Epithelial cell of proximal tubule (primary cell): ENCODE data around the gene KIF5A. TPM values are rescaled to one million over a fixed set of nuclear protein-coding genes. Genes with fewer than 3 reads are reported as not detected.
"Not testable (repeated sequence)": the region's sequence is repeated elsewhere in the genome, so short reads cannot be mapped to it uniquely, and the experiment has no call there.

ENCODE experiments used
- DNase-seq: peaks from one replicate; pipeline ENCODE4 v3.0.0-alpha.2; 2011; ENCODE audit warnings: low read depth
- H3K4me3 ChIP-seq: 2 replicates; pipeline ENCODE4 v1.5.1; 2011; ENCODE audit warnings: low read depth, mild to moderate bottlenecking, low read length
- CTCF ChIP-seq: conservative IDR thresholded peaks from 2 replicates; pipeline ENCODE4 v1.5.1; 2012; ENCODE audit warnings: low read depth, mild to moderate bottlenecking, low read length
- total RNA-seq: library from RNA; depleted of rRNA; stranded (reverse); fragments of >200 nt; gene quantifications from 2 replicates; pipeline ENCODE4 v1.2.3, GENCODE V29; 2015

The KIF5A gene
- total RNA-seq = 0.46 and 0.51 TPM in 2 replicates

- TF ChIP-seq CTCF = no peak
- H3K4me3 ChIP-seq = peak within 1 kb of the TSS; percentile 56
- no peak for DNase-seq
Observed at GRCh38 chr12:57549909-57550640, at the start of gene KIF5A. Gene KIF5A (plus strand): TSS chr12:57550044. CDS start chr12:57550272, 228 bp downstream.

GRCh38 chr12:57500213-57500612 is 49.6 kb upstream of the KIF5A start:
- TF ChIP-seq CTCF = no peak
- DNase-seq = no peak
- no peak overlapping the region for H3K4me3 ChIP-seq

GRCh38 chr12:57502311-57502969 is 47.4 kb upstream of the KIF5A start:
- H3K4me3 ChIP-seq = not testable (repeated sequence)

GRCh38 chr12:57506541-57506940 is 43.3 kb upstream of the KIF5A start:
- DNase-seq, H3K4me3 ChIP-seq: not testable (repeated sequence)

More at GRCh38 chr12:57502311-57502969, 47.4 kb upstream of the KIF5A start:
- DNase-seq = not testable (repeated sequence)

GRCh38 chr12:57507796-57508195 is 42.0 kb upstream of the KIF5A start:
- not testable (repeated sequence) for DNase-seq, H3K4me3 ChIP-seq

GRCh38 chr12:57511161-57511560 is 38.7 kb upstream of the KIF5A start:
- no peak overlapping the region for H3K4me3 ChIP-seq
- no peak for DNase-seq
- no peak for TF ChIP-seq CTCF

- DNase-seq = no peak
- no peak for TF ChIP-seq CTCF
- no peak overlapping the region for H3K4me3 ChIP-seq
Observed at GRCh38 chr12:57511588-57512325, 38.1 kb upstream of the KIF5A start.

GRCh38 chr12:57512665-57513064 is 37.2 kb upstream of the KIF5A start:
- no peak overlapping the region for H3K4me3 ChIP-seq
- TF ChIP-seq CTCF = no peak
- no peak for DNase-seq
